ENCODE measurements around the gene NRF1. TPM values are rescaled to one million over a fixed set of nuclear protein-coding genes. Genes with fewer than 3 reads are reported as not detected.

Gene NRF1
- total and polyA plus RNA-seq, 2 of the 8 experiments (the other 6 are each of a cell fraction or from before 2014, with no cell fraction given), result 18.2 to 21.4 TPM

GRCh38 chr7:129721068-129721467 is 109.5 kb downstream of the NRF1 start:
- H3K27ac ChIP-seq (ENCODE audit: low read depth, low read length), result no peak overlapping the region
- H3K9me3 ChIP-seq (ENCODE audit: insufficient read depth in 2 of 2, low read depth in 1 of 2, low read length in 1 of 2), result no peaks in the 10 kb centered on the region
- H3K27me3 ChIP-seq (replicated peaks in 1 of 4; ENCODE audit: control insufficient read depth in 3 of 4, extremely low read depth in 1 of 4, insufficient read depth in 3 of 4, low read length in 3 of 4), result no peaks in the 10 kb centered on the region
- H3K23ac ChIP-seq (ENCODE audit: insufficient read length), result no peak overlapping the region
- ChIA-PET POLR2A (ENCODE audit: partially characterized antibody) (no interaction called here), CTCF (ENCODE audit: partially characterized antibody) (interaction anchor here (0.6 to 2.3 kb wide), 3 partner anchors 11 to 108 kb away, joined by 3 to 7 read pairs (median 4); no protein-coding TSS in a partner anchor)
- H3K79me2 ChIP-seq (ENCODE audit: control insufficient read depth in 1 of 2, insufficient read depth in 2 of 2, low read length in 2 of 2), result no peaks in the 10 kb centered on the region
- no peak overlapping the region for H3K4me2 ChIP-seq (ENCODE audit: insufficient read depth in 1 of 2, low read depth in 2 of 2, low read length in 2 of 2)
- no peak for DNase-seq (ENCODE audit: low read depth in 1 of 2, low spot score in 2 of 2)
- no peak overlapping the region for H3K4me3 ChIP-seq (ENCODE audit: extremely low read depth in 1 of 4, insufficient read depth in 2 of 4, low read depth in 3 of 4, low read length in 4 of 4)
- TF ChIP-seq RNF2 (IDR thresholded peaks at IDR 0.05; ENCODE audit: borderline replicate concordance, low read depth, low read length, missing control alignments, poor library complexity, severe bottlenecking) (no peak), GTF2F1 (IDR thresholded peaks at IDR 0.05; ENCODE audit: borderline replicate concordance, low read depth, low read length) (no peak), NANOG (IDR thresholded peaks at IDR 0.05; ENCODE audit: insufficient read depth, low read depth, low read length, poor library complexity, severe bottlenecking) (no peak), E2F6 (IDR thresholded peaks at IDR 0.05) (no peak), MAX (IDR thresholded peaks at IDR 0.05) (no peak), CHD1 (IDR thresholded peaks at IDR 0.05; ENCODE audit: low read depth, low read length) (no peak), SIX5 (IDR thresholded peaks at IDR 0.05; ENCODE audit: low read depth, low read length) (no peak), SP1 (IDR thresholded peaks at IDR 0.05; ENCODE audit: low read depth, low read length) (no peak), POLR2A (IDR thresholded peaks at IDR 0.05; ENCODE audit: control extremely low read depth in 1 of 2, low read depth in 2 of 2, low read length in 2 of 2) (no peak)
- H2BK12ac ChIP-seq (ENCODE audit: low read depth, low read length), result no peak overlapping the region
- H2AFZ ChIP-seq (ENCODE audit: low read length), result no peak overlapping the region
- no peak overlapping the region for H4K5ac ChIP-seq (ENCODE audit: insufficient read length, low read depth, low read length)
- H3K9ac ChIP-seq (replicated peaks in 1 of 4; ENCODE audit: extremely low read depth in 1 of 4, low read depth in 3 of 4, low read length in 3 of 4), result no peak overlapping the region
- no peak overlapping the region for H2AK5ac ChIP-seq (ENCODE audit: low read depth, low read length)
- peaks cover 0 to 1% of the 10 kb centered on the region in 2 experiments for H4K20me1 ChIP-seq (replicated peaks in 1 of 2; ENCODE audit: control insufficient read depth in 1 of 2, insufficient read depth in 2 of 2, low read length in 2 of 2)
- H3K79me1 ChIP-seq (ENCODE audit: low read depth, low read length), result no peaks in the 10 kb centered on the region; the same call in 1 of the 2 replicates
- H3K18ac ChIP-seq (ENCODE audit: extremely low read depth, low read length), result no peak overlapping the region
- no peak overlapping the region for H3K56ac ChIP-seq (replicated peaks; ENCODE audit: insufficient read length, low read depth, low read length)
- no peak overlapping the region for H3K14ac ChIP-seq (ENCODE audit: insufficient read length)
- no peak for FAIRE-seq
- 71% methylated on average over 1 of the region's 1 CpG; no CpG with 5 or more reads in 1 of the 2 experiments for WGBS, 2 experiments (ENCODE audit: extremely low coverage in 1 of 2, insufficient coverage in 1 of 2, insufficient read length in 1 of 2, insufficient replicate concordance in 2 of 2, low coverage in 1 of 2, low lambda C conversion rate in 2 of 2, missing lambda C conversion rate in 1 of 2)
- no peak overlapping the region for H2BK20ac ChIP-seq (ENCODE audit: low read length)
- no peaks in the 10 kb centered on the region for H3K4me1 ChIP-seq (replicated peaks in 1 of 4; ENCODE audit: control insufficient read depth in 3 of 4, insufficient read depth in 4 of 4, low read length in 3 of 4)
- H4K91ac ChIP-seq (replicated peaks; ENCODE audit: insufficient read length, low read length), result no peak overlapping the region
- H4K8ac ChIP-seq (ENCODE audit: extremely low read depth, insufficient read depth, low read length), result no peak overlapping the region
- H3K36me3 ChIP-seq (ENCODE audit: control insufficient read depth in 2 of 4, insufficient read depth in 4 of 4, low read length in 3 of 4), result peaks cover 5 to 45% (median 23%) of the 10 kb centered on the region in 4 experiments; a peak in 7 of 8 replicates
- no peak overlapping the region for H2BK5ac ChIP-seq (ENCODE audit: low read depth, low read length)
- no peak overlapping the region for H2BK120ac ChIP-seq (replicated peaks; ENCODE audit: low read depth, low read length)
- no peaks in the 10 kb centered on the region; the same call in 1 of the 2 replicates for H3K23me2 ChIP-seq (ENCODE audit: low read depth, low read length)
- H2BK15ac ChIP-seq (ENCODE audit: low read length), result no peak overlapping the region
- no peak overlapping the region for H3K4ac ChIP-seq (replicated peaks; ENCODE audit: insufficient read length, low read depth, low read length)
